DMS53 treated with DMSO at 0.1 percent for 48 hours (cell line): ENCODE measurements around the gene PTPN1.
A peak's percentile ranks its signal among the peaks of the same experiment; 100 is the strongest.
"Not testable (repeated sequence)": the region's sequence is repeated elsewhere in the genome, so short reads cannot be mapped to it uniquely, and the experiment has no call there.

Experiments
- DNase-seq: peaks from one replicate; lab custom pipeline; 2025; ENCODE audit not compliant: unreplicated experiment; lab: John Stamatoyannopoulos, UW

Gene PTPN1

DNA sequence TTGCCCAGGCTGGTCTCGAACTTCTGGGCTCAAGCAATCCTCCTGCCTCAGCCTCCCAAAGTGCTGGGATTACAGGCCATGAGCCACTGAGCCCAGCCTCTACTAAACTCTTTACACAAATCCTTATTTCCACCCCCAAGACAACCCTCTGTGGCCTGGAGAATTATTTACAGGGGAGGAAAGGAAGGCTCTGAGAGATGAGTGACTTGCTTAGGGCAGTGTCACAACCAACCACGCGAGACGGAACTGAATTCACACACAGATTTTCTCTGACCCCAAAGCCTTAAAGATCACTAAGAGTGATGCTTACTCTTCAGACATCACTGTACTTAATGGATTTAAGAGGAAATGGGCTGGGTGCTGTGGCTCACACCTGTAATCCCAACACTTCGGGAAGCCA is 95.0 kb downstream of the PTPN1 start:
- no peak for DNase-seq

DNA sequence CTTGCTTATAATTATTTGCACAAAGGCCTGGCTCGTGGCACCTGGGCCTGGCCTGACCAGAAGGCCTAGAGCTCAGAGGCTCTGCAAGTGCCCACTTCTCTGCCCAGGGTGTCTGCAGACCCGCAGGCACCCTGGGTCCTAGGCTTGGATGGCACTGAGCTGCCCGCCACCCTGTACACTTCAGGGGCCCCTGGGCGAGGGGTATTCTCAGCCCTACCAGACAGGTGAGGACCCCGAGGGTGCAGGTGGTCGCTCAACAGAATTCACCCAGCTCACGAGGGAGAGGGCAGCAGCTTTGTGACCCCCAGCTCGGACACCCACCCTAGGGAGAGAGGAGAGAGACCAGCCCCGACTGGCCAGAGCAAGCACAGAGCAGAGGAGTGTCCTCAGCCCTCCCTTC is 97.3 kb downstream of the PTPN1 start:
- no peak for DNase-seq

DNA sequence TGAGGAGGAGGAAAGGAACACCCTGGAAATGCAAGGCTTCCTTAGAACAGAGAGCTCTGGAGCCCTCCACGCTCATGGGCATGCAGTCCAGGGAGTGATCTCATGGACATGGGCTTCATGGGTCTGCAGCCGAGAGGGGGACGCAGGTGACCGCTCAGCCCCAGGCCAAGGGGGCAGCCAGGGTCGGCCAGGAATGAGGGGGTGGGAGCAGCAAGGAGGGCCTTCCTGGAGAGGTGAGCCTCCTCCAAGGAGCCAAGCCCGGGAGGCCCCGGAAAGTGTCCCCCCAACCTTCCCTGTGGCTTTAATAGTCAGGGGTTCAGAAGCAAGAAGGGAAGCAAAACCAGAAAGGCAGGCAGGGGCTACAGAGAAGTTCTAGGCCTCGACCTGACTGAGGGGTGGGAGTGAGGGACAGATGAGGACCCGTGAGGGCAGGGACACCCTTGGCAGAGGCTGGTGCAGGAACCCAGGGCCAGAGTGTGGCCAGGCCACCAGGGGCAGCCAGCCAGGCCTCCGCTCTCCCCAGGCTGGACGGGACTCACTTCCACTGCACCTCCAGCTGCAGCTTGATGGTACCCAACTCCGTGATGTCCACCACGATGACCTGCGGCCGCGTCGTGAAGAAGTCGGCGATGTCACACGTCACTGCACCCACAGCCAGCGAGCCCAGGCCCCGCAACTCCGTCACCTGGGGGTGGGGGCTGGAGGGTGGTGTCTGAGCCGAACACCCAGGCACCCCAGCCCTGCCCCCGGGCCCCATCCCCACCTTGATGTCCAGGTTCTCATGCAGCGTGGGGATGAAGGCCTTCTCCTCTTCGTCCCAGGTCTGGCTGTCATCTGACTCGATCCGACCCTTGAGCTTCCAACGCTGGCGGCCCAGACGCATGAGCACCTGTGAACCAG is 97.9 kb downstream of the PTPN1 start:
- no peak for DNase-seq

DNA sequence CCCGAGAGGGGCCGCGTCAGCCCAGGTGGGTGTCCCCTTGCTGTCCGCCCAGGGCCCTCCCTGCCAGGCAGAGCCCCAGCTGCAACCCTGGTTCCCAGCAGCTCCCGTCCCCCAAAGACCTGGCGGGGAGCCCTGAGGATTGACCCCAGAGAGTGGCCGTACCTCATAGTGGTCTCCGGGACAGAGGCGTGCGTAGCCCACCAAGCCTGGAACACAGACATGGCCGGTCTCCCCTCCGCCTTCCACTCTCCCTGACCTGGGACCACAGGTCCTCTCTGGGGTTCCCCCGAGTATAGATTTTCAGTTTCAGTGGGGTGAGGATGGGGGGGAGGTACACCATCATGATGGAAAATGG is 98.5 kb downstream of the PTPN1 start:
- DNase-seq = no peak

DNA sequence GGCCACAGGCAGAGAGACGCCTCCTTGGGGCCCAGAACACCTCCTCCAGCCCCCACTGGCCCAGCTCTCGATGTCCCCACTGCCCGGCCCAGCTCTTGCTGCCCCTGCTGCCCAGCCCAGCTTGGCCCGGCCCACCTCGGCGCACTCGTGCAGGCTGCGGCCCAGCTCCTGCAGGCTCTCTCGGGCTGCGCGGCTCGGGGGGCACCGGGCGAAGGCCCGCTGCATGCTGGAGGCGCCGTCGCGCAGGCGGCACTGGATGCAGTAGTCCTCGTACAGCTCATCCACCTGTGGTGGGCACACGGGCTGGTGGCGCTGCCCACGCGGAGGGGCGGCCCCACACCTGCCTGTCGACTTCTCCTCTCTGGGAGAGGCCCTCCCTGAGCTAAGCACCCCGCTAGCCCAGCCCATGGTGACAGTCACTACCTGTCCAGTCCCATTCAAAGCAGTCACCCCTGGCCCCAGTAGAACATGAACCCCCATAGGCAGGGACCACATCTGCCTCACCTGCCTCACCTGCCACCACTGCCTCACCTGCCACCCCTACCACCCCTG is 99.3 kb downstream of the PTPN1 start:
- DNase-seq = no peak

DNA sequence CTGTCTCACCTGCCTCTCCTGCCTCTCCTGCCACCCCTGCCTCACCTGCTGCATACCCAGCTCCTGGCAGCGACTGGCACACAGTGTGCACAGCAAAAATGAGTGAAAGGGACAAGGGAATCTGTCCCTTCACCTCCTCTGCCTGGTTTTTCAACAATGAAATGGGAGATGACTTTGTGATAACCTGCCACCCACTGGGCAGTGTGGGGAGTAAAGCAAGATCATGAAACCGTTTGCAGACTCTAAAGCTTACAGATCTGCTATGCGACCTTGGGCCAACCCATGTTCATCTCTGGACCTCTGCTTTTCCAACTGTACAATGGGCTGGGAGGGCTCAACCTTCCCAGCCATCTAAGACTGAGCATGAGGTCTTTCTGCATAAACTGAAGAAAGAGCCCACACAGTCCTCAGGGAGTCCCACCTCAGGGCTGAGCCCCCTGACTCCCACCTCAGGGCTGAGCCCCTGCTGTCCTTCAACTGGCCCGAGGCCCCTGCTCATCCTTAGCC is 100.1 kb downstream of the PTPN1 start:
- DNase-seq = no peak

DNA sequence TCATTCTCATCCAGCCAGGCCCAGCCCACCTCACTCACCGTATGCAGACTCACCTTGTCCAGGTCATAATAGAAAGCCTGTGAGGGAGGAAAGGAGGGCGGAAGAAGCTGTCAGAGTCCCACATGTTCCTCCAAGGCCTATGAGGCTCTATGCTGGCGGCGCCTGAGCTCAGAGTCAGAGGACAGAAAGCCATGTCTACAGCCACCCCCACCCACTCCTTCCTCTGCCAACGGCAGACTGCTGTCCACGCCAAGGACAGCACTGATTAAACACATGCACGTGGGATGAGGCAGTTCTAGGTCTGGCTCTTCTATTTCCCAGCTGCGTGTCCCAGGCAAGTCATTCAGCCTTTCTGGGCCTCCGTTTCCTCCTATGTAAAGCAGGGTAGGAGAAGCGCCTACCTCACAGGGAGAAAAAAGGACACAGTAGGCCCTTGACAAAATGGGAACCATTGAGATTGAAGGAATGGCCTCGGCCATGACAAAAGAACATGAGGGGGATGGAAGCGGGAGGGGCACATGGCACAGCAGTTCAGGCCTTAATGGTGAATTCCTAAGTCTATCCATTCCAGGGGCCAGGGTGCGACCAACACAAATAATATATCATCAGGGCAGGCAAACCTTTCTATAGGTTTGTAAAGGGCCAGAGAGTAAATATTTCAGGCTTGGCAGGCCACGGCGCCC is 101.1 kb downstream of the PTPN1 start:
- DNase-seq = no peak

DNA sequence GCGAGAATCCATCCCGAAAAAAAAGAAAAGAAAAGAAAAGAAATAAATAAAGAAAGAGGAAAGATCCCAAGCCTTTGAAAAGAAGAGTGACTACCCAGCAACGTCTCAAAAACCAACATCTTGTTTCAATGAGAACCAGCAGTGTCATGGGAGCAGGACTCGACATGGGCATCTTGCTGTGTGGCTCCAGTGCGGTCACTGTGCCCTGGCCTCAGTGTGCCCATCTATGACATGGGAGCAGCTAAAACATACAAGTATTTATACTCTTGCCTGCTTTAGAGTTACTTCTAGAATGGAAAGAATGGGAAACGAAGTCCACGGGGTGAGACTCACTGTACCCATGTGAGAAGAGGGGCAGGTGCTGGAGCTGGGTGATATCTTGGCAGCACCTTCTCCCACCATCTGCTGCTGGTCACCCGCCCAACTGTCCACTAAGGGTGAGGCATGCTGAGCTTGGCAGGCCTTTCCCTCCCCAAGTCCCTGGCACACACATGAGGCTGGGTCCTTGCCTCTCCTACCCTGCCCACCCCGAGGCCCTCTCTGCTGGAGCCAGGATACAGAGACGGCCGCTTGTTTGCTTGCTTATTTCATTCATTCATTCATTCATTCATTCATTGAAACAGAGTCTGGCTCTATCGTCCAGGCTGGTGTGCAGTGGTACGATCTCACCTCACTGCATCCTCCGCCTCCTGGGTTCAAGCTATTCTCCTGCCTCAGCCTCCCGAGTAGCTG is 103.4 kb downstream of the PTPN1 start:
- DNase-seq = no peak

DNA sequence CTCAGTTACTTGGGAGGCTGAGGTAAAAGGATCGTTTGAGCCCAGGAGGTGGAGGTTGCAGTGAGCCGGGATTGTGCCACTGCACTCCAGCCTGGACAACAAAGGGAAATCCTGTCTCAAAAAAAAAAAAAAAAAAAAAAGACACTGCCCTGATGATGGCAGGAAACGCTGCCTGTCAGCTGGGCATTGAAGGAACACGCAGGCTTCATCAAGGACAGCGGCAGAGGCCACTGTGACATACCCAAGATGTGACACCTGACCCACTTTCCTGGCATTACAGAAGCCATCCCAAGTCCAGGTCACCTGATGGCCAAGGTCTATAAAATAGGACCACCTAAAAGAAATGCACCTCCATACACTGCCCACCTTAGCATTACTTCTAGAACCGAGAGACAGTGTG is 105.2 kb downstream of the PTPN1 start:
- no peak for DNase-seq

DNA sequence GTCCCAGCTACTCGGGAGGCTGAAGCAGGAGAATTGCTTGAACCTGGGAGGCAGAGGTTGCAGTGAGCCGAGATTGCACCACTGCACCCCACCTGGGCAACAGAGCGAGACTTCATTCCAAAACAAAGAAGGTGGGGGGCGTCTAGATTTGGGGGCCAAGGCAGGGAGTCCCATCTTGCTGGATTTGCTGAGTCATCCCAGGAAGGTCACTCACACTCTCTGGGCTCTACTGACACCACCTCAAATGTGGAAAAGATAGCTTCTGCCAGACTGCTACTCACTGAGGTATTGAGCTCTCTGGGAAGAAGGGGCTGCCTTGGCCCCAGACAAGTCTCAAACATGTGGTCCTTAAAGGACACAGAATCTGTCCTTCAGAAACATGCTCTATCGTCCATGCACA is 106.8 kb downstream of the PTPN1 start:
- DNase-seq = no peak

DNA sequence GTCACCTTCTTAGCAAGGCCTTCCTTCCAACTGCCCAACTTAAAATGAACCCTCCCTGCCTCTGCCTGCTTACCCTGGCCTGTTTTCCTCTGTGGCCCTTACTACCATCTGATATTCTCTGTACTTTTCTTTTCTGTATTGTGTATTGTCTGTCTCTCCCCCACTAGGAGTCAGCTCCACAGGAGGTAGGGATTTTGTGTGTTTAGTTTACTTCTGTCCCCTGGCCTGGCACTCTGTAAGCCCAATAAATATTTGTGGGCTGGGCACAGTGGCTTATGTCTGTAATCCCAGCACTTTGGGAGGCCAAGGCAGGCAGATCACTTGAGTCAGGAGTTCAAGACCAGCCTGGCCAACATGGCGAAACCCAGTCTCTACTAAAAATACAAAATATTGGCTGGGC is 108.4 kb downstream of the PTPN1 start:
- DNase-seq = no peak

DNA sequence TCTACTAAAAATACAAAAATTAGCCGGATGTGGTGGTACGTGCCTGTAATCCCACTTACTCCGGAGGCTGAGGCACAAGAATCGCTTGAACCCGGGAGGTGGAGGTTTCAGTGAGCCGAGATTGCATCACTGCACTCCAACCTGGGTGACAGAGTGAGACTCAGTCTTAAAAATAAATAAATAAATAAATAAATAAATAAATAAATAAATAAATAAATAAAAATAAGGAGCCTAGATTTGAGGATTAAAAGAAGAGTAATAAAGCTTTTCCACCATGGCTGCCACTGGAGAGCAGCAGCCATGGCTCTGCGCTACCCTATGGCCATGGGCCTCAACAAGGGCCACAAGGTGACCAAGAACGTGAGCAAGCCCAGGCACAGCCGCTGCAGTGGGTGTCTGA is 110.3 kb downstream of the PTPN1 start:
- DNase-seq = not testable (repeated sequence)

DNA sequence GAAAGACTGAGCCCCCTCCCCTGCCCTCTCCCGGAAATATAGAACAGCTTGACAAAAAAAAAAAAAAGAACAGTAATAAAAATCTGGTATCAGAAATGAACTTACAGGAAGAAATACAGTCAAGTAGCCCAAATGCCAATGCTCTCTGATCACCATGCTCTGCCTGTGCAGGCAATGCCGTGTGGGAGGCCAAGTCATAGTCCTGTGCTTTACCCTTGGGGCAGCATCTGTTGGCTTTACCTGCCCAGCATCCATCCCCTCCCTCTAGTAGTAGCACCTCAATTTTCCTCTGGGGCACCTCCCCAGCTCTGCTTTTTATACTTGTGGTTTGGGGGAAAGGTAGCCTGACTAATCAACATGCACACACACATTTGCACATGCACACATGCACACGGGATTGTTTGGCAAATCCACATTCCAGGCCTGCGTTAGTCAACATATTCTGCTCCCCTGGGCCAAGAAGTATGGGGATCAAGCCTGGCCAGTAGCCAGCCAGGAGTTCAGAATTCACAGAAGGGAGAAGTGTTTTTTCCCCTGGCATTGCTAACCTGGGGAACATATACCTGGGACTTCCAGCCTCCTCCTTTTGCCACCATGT is 111.0 kb downstream of the PTPN1 start:
- DNase-seq = no peak

DNA sequence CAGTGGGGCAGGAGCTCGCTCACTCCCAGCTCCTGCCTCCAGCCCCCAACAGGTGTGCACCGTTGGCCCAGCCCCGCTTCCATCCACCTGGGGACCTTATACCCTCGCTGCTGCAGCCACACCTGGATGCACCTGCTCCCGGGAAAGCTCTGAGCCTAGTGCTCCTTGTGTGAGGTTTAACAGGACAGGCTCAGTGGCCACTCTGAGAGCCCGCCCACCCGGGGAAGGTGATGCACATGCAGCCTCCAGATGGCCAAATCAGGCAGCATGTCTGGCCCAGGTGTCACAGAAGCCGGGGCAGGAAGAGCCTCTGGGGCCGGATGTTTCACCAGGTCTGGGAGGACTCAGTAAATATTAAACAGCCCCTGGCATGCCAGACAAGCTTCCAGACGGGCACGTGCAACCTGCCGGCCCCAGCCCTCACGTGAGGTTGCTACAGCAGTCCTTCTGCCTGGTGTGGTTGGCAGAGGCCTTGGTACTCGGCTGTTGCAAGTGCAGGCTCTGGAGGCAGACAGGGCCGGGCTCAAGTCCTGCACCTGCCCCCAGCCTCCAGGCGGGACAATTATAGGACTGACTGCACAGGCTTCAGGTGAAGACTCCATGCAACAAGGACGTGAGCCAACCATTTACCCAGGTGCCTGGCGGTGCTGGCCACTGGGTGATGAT is 114.3 kb downstream of the PTPN1 start:
- DNase-seq = peak; percentile 98

DNA sequence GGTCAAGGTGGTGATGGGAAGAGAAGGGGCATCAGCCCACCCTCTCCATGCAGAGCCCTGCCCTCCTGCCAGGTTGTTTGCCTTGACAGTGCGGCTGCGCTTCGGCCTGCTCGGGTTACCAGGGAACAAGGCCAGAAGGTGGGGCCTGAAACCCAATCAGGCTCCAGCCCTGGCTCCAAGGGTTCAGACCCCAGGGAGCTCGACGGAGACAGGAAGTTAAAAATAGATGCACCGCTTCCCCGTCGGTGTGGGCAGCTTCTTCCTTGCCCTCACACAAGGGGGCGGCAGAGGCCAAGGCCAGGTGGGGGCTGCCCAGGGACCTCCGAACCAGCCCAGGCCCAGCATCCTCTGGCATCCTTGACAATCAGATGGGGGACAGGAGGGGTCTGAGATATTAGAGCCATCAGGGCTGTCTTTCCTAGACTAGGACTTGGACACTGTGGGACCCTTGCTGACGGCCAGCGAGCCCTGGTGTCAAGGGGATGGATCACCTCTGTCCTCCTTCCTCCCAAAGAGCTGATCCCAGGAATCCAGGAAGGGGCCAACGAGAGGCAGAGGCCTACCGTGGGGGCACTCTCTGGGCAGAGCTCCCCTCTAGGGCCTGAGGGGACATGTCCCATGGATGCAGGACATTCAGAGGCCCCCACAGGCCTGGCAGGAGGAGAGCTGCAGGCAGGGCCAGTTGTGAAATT is 115.9 kb downstream of the PTPN1 start:
- peak; percentile 8 for DNase-seq

DNA sequence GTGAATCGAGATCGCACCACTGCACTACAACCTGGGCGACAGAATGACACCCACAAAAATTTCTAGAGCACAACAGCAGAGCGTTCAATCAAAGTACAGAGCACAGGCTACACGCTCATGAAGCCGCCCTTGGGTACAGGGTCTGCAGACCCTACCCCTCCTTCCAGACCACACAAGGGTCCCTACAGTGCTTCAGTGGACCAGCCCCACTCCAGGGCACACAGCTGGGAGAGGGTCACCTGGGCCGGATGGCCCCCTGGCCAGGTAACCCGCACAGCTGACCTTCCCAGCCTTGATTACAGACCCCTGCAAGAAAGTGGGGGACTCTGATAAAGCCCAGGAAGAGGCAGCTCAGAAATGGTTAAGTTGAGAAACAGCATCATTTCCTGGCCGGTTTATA is 117.6 kb downstream of the PTPN1 start:
- DNase-seq = no peak

DNA sequence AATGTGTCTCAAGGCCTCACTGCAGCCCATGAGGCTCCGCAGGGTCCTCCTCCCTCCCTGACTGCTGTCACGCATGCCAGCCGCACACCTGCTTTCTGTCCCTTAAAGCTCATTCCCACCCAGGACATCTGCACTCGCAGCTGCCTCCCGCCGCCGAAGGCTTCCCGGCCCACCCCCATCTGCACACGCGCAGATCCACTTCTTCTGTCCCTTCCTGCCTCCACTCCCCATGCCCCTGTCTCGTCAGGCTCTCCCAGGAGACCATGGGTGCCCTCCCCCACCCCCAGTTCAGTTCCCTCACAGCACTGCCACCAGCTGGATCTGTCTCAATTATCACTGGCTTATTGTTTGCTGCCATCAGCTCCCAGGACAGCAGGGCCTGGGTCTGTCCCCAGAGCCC is 118.1 kb downstream of the PTPN1 start:
- peak; percentile 49 for DNase-seq

DNA sequence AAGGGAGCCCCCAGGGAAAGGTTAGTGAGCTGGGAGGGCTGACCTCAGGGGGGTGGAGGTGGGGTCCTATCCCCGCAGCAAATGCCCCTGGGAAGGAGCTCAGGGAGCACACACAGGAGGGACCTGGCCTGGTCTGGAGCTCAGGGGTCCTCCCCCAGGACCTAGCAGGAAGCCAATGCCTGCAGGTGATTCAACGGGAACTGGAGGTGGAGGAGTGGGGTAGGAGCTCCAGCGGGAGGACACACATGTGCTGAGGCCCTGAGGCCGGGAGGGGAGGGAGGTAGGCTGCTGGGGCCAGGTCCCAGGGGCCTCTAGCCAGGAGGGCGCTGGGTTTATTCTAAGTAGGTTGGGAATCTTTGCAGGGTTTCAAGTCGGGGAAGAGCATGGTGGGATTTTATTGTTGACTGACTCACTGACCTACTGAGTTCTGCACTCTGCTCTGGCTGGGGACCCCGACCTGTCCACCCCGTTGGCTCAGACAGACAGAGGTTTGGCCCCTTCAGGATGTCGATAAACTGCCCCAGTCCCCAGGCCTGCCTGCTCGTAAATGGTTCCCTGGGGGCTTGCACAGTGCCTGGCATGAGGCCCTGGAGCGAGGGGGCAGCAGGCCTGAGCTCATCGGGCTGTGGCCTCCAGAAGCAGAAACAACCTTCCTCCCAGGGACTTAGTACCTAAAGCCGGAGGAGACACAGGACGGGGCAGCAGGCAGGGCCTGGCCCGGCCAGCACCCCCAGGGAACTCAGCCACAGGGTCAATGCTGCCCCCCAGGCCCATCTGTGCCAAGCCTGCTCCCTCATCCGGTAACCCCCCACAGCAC is 118.9 kb downstream of the PTPN1 start:
- DNase-seq = peak; percentile 3

DNA sequence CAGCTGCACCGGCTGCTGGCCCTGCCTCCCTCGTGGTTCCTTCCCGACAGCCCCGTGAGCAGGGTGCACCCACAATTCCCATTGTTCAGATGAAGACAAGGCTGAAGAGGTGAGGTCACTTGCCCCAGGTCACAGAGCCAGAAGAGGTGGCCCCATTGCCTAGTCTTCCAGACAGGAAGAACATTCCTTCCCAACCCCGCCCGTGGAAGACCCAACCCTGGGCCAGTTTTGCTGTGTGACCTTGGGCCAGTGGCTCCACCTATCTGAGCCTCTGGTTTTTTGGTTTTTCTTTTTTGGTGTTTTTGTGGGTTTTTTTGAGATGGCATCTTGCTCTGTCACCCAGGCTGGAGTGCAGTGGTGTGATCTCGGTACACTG is 119.5 kb downstream of the PTPN1 start:
- no peak for DNase-seq
